ENCODE data around the gene RNF166.

DNA sequence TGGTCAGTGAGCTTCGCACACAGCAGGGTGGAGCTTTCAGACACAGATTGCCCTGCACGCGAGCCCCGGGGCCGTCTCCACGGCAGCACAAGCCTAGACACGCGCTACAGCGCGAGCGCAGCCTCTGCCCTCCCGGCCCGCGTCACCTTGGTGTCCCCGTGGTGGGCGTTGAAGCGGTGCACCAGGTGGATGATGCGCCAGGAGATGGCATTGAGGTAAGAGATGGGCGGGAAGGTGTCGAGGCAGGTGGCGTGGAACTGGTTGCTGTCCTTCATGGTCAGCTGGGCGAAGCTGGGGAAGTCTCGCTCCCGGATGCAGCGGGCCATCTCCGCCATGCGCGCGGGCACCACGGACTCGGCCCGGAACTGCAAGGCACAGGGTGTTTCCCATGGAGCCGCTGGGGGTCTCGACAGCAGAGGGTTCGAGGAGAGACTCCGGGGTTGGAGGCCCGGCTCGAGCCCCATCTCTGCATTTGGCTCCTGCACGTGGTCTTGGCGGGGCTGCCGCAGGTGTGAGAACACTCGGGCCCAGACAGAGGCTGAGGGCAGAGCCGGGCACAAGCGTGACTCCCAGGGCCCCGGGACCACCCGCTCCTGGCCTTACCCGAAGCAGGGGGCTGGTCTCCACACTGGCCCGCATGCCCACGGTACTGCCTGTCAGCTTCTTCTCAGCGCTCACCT, 51.0 kb downstream of the RNF166 start:
- TF ChIP-seq, protein P1, sequence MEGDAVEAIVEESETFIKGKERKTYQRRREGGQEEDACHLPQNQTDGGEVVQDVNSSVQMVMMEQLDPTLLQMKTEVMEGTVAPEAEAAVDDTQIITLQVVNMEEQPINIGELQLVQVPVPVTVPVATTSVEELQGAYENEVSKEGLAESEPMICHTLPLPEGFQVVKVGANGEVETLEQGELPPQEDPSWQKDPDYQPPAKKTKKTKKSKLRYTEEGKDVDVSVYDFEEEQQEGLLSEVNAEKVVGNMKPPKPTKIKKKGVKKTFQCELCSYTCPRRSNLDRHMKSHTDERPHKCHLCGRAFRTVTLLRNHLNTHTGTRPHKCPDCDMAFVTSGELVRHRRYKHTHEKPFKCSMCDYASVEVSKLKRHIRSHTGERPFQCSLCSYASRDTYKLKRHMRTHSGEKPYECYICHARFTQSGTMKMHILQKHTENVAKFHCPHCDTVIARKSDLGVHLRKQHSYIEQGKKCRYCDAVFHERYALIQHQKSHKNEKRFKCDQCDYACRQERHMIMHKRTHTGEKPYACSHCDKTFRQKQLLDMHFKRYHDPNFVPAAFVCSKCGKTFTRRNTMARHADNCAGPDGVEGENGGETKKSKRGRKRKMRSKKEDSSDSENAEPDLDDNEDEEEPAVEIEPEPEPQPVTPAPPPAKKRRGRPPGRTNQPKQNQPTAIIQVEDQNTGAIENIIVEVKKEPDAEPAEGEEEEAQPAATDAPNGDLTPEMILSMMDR (IDR thresholded peaks at IDR 0.05), result no peak
- no peak for TF ChIP-seq POLR2AphosphoS5 (IDR thresholded peaks at IDR 0.05; ENCODE audit: low read depth, low read length)
- TF ChIP-seq, protein P2, sequence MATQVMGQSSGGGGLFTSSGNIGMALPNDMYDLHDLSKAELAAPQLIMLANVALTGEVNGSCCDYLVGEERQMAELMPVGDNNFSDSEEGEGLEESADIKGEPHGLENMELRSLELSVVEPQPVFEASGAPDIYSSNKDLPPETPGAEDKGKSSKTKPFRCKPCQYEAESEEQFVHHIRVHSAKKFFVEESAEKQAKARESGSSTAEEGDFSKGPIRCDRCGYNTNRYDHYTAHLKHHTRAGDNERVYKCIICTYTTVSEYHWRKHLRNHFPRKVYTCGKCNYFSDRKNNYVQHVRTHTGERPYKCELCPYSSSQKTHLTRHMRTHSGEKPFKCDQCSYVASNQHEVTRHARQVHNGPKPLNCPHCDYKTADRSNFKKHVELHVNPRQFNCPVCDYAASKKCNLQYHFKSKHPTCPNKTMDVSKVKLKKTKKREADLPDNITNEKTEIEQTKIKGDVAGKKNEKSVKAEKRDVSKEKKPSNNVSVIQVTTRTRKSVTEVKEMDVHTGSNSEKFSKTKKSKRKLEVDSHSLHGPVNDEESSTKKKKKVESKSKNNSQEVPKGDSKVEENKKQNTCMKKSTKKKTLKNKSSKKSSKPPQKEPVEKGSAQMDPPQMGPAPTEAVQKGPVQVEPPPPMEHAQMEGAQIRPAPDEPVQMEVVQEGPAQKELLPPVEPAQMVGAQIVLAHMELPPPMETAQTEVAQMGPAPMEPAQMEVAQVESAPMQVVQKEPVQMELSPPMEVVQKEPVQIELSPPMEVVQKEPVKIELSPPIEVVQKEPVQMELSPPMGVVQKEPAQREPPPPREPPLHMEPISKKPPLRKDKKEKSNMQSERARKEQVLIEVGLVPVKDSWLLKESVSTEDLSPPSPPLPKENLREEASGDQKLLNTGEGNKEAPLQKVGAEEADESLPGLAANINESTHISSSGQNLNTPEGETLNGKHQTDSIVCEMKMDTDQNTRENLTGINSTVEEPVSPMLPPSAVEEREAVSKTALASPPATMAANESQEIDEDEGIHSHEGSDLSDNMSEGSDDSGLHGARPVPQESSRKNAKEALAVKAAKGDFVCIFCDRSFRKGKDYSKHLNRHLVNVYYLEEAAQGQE (IDR thresholded peaks at IDR 0.05; ENCODE audit: insufficient read depth in 1 of 2, low read depth in 2 of 2, low read length in 1 of 2), result no peak
